ENCODE results near the gene ZFAND2B. TPM values are rescaled to one million over a fixed set of nuclear protein-coding genes. Genes with fewer than 3 reads are reported as not detected.

The ZFAND2B gene
- polyA plus RNA-seq, 1 donor (not counting 4 experiments of a cell fraction or from before 2014, with no cell fraction given), result 23.2 TPM

GRCh38 chr2:219165058-219165911 is 41.3 kb upstream of the ZFAND2B start:
- no peak overlapping the region for H2AFZ ChIP-seq (ENCODE audit: control insufficient read depth, low read length)
- no peak overlapping the region for H3K9ac ChIP-seq (ENCODE audit: control insufficient read depth, extremely low read depth, insufficient read depth, low read length)
- H3K27me3 ChIP-seq (ENCODE audit: control insufficient read depth, extremely low read depth, insufficient read depth, low read length), result no peaks in the 10 kb centered on the region
- H4K20me1 ChIP-seq (ENCODE audit: control insufficient read depth, extremely low read depth, insufficient read depth, low read length), result no peaks in the 10 kb centered on the region
- H3K4me2 ChIP-seq (ENCODE audit: control insufficient read depth, extremely low read depth, insufficient read depth, low read depth, low read length), result no peak overlapping the region
- DNase-seq (ENCODE audit: low read depth, low spot score), result no peak
- TF ChIP-seq CTCF (optimal IDR thresholded peaks at IDR 0.05 in 1 of 3, IDR thresholded peaks at IDR 0.05 in 1 of 3, conservative IDR thresholded peaks at IDR 0.05 in 1 of 3; ENCODE audit: extremely low read depth in 1 of 3, insufficient read depth in 2 of 3, low read length in 3 of 3) (no peak), EZH2 (IDR thresholded peaks at IDR 0.05; ENCODE audit: low read length) (no peak)
- H3K79me2 ChIP-seq (ENCODE audit: control insufficient read depth, insufficient read depth, low read length), result no peaks in the 10 kb centered on the region
- peaks cover 3% of the 10 kb centered on the region for H3K4me1 ChIP-seq (ENCODE audit: control insufficient read depth, extremely low read depth, insufficient read depth, low read length)
- H3K9me1 ChIP-seq (ENCODE audit: control insufficient read depth, extremely low read depth, insufficient read depth, low read length), result no peaks in the 10 kb centered on the region
- H3K36me3 ChIP-seq (ENCODE audit: control insufficient read depth in 2 of 2, extremely low read depth in 1 of 2, insufficient read depth in 2 of 2, low read length in 2 of 2), result peaks cover 0 to 3% of the 10 kb centered on the region in 2 experiments
- no peaks in the 10 kb centered on the region for H3K9me3 ChIP-seq (ENCODE audit: control insufficient read depth, low read depth, low read length)
- FAIRE-seq, result no peak
- dilution Hi-C loops (cut with MboI; ENCODE audit: extremely low pct_ligation_motif_present, low sequenced_read_pairs), result no loop called here
- H3K27ac ChIP-seq (ENCODE audit: control insufficient read depth, insufficient read depth, low read length), result no peak overlapping the region
- no peak overlapping the region for H3K4me3 ChIP-seq (ENCODE audit: control insufficient read depth in 2 of 3, extremely low read depth in 1 of 3, insufficient read depth in 2 of 3, low read depth in 1 of 3, low read length in 3 of 3)

- no peaks in the 10 kb centered on the region for H3K9me1 ChIP-seq (ENCODE audit: control insufficient read depth, extremely low read depth, insufficient read depth, low read length)
- FAIRE-seq (no peak), DNase-seq (ENCODE audit: low read depth, low spot score) (no peak)
- no peaks in the 10 kb centered on the region for H3K9me3 ChIP-seq (ENCODE audit: control insufficient read depth, low read depth, low read length)
- no peak overlapping the region for H3K9ac ChIP-seq (ENCODE audit: control insufficient read depth, extremely low read depth, insufficient read depth, low read length)
- H3K79me2 ChIP-seq (ENCODE audit: control insufficient read depth, insufficient read depth, low read length), result no peaks in the 10 kb centered on the region
- dilution Hi-C loops (cut with MboI; ENCODE audit: extremely low pct_ligation_motif_present, low sequenced_read_pairs), result no loop called here
- H3K4me1 ChIP-seq (ENCODE audit: control insufficient read depth, extremely low read depth, insufficient read depth, low read length), result no peaks in the 10 kb centered on the region
- no peaks in the 10 kb centered on the region for H3K27me3 ChIP-seq (ENCODE audit: control insufficient read depth, extremely low read depth, insufficient read depth, low read length)
- H3K27ac ChIP-seq (ENCODE audit: control insufficient read depth, insufficient read depth, low read length), result no peak overlapping the region
- H2AFZ ChIP-seq (ENCODE audit: control insufficient read depth, low read length), result no peak overlapping the region
- TF ChIP-seq CTCF (optimal IDR thresholded peaks at IDR 0.05 in 1 of 3, IDR thresholded peaks at IDR 0.05 in 1 of 3, conservative IDR thresholded peaks at IDR 0.05 in 1 of 3; ENCODE audit: extremely low read depth in 1 of 3, insufficient read depth in 2 of 3, low read length in 3 of 3) (no peak), EZH2 (IDR thresholded peaks at IDR 0.05; ENCODE audit: low read length) (no peak)
- no peak overlapping the region for H3K4me3 ChIP-seq (ENCODE audit: control insufficient read depth in 2 of 3, extremely low read depth in 1 of 3, insufficient read depth in 2 of 3, low read depth in 1 of 3, low read length in 3 of 3)
- no peak overlapping the region for H3K4me2 ChIP-seq (ENCODE audit: control insufficient read depth, extremely low read depth, insufficient read depth, low read depth, low read length)
- H3K36me3 ChIP-seq (ENCODE audit: control insufficient read depth in 2 of 2, extremely low read depth in 1 of 2, insufficient read depth in 2 of 2, low read length in 2 of 2), result peaks cover 5 to 8% of the 10 kb centered on the region in 2 experiments
- H4K20me1 ChIP-seq (ENCODE audit: control insufficient read depth, extremely low read depth, insufficient read depth, low read length), result no peaks in the 10 kb centered on the region
Observed at GRCh38 chr2:219167997-219168396, 38.6 kb upstream of the ZFAND2B start.
